ENCODE results near the gene RBM10.

Gene RBM10

DNA sequence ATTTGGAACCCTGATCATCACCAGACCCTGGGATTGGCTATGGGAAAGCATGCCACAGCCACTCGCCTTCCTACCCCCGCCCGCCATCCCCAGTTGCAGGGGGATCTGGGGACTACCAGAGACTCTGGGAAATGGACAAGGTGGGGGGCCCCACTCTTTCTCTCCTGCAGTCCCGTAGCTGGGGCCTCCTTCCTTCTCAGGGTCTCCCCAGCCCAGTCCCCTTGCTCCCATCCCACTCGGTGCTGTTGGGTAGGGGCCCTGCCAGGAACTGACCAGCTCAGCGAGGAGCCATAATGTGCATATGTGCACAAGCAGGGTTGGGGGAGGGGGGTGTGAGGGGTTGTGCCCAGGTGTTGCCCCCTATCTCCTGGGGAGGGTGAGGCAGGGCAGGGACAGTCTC, 84.4 kb downstream of the RBM10 start:
- Histone ChIP-seq H3K14ac (ENCODE audit: low read length) (no peak overlapping the region), H4K8ac (ENCODE audit: low read depth, low read length) (no peak overlapping the region), H3K27ac (replicated peaks; ENCODE audit: low read length) (no peak overlapping the region), H4K91ac (ENCODE audit: low read depth, low read length, poor library complexity) (no peak overlapping the region), H2BK5ac (ENCODE audit: low read length) (no peak overlapping the region), H3K4me2 (ENCODE audit: insufficient read depth, low read length, poor library complexity, severe bottlenecking) (no peak overlapping the region), H3K9me3 (replicated peaks in 1 of 2; ENCODE audit: control insufficient read depth in 2 of 2, insufficient read depth in 1 of 2, low read depth in 1 of 2, low read length in 2 of 2) (no peaks in the 10 kb centered on the region), H3K23ac (ENCODE audit: low read depth, low read length, poor library complexity) (no peak overlapping the region), H2AK5ac (ENCODE audit: low read depth, low read length) (no peak overlapping the region), H3K79me1 (ENCODE audit: low read depth, low read length) (no peaks in the 10 kb centered on the region), H3K27me3 (ENCODE audit: control insufficient read depth in 3 of 3, insufficient read depth in 3 of 3, low read depth in 1 of 3, low read length in 3 of 3) (peaks cover 0 to 8% (median 0%) of the 10 kb centered on the region in 3 experiments), H2BK12ac (ENCODE audit: low read length) (no peak overlapping the region), H3K9ac (ENCODE audit: low read depth, low read length, poor library complexity) (no peak overlapping the region), H3K4me3 (ENCODE audit: low read length in 2 of 2) (no peak overlapping the region), H2BK15ac (ENCODE audit: low read length) (no peak overlapping the region), H2AFZ (ENCODE audit: low read length) (no peak overlapping the region), H3K36me3 (replicated peaks in 1 of 2; ENCODE audit: control insufficient read depth in 2 of 2, insufficient read depth in 2 of 2, low read length in 2 of 2) (peaks cover 26 to 60% of the 10 kb centered on the region in 2 donors), H3K18ac (ENCODE audit: low read length) (no peak overlapping the region), H3K4me1 (ENCODE audit: control insufficient read depth in 2 of 2, insufficient read depth in 1 of 2, low read depth in 1 of 2, low read length in 2 of 2) (peaks cover 3 to 8% of the 10 kb centered on the region in 2 donors), H3K4ac (ENCODE audit: low read length) (no peak overlapping the region), H2BK120ac (ENCODE audit: low read depth, low read length) (no peak overlapping the region)
- no peak for DNase-seq (ENCODE audit: low spot score)
- WGBS, 2 donors (ENCODE audit: extremely low coverage in 2 of 2, insufficient read length in 2 of 2, insufficient replicate concordance in 1 of 2): no CpG with 5 or more reads among the region's 6 CpGs

- no peak overlapping the region for H4K8ac ChIP-seq (ENCODE audit: low read depth, low read length)
- no peak overlapping the region for H3K18ac ChIP-seq (ENCODE audit: low read length)
- no peak overlapping the region for H3K4ac ChIP-seq (ENCODE audit: low read length)
- H3K4me2 ChIP-seq (ENCODE audit: insufficient read depth, low read length, poor library complexity, severe bottlenecking): no peak overlapping the region
- H2BK15ac ChIP-seq (ENCODE audit: low read length): no peak overlapping the region
- H3K9ac ChIP-seq (ENCODE audit: low read depth, low read length, poor library complexity): no peak overlapping the region
- peaks cover 20 to 56% of the 10 kb centered on the region in 2 donors for H3K36me3 ChIP-seq (replicated peaks in 1 of 2; ENCODE audit: control insufficient read depth in 2 of 2, insufficient read depth in 2 of 2, low read length in 2 of 2)
- no peak overlapping the region for H2AK5ac ChIP-seq (ENCODE audit: low read depth, low read length)
- H2BK5ac ChIP-seq (ENCODE audit: low read length): no peak overlapping the region
- H3K27me3 ChIP-seq (ENCODE audit: control insufficient read depth in 3 of 3, insufficient read depth in 3 of 3, low read depth in 1 of 3, low read length in 3 of 3): peaks cover 0 to 7% (median 0%) of the 10 kb centered on the region in 3 experiments
- DNase-seq (ENCODE audit: low spot score): no peak
- H3K27ac ChIP-seq (replicated peaks; ENCODE audit: low read length): no peak overlapping the region
- H3K23ac ChIP-seq (ENCODE audit: low read depth, low read length, poor library complexity): no peak overlapping the region
- no peak overlapping the region for H2BK12ac ChIP-seq (ENCODE audit: low read length)
- H2BK120ac ChIP-seq (ENCODE audit: low read depth, low read length): no peak overlapping the region
- no peaks in the 10 kb centered on the region for H3K79me1 ChIP-seq (ENCODE audit: low read depth, low read length)
- no peaks in the 10 kb centered on the region for H3K9me3 ChIP-seq (replicated peaks in 1 of 2; ENCODE audit: control insufficient read depth in 2 of 2, insufficient read depth in 1 of 2, low read depth in 1 of 2, low read length in 2 of 2)
- peaks cover 3 to 9% of the 10 kb centered on the region in 2 donors for H3K4me1 ChIP-seq (ENCODE audit: control insufficient read depth in 2 of 2, insufficient read depth in 1 of 2, low read depth in 1 of 2, low read length in 2 of 2)
- no peak overlapping the region for H3K14ac ChIP-seq (ENCODE audit: low read length)
- H3K4me3 ChIP-seq (ENCODE audit: low read length in 2 of 2): no peak overlapping the region
- H4K91ac ChIP-seq (ENCODE audit: low read depth, low read length, poor library complexity): no peak overlapping the region
- no CpG with 5 or more reads among the region's 5 CpGs for WGBS, 2 donors (ENCODE audit: extremely low coverage in 2 of 2, insufficient read length in 2 of 2, insufficient replicate concordance in 1 of 2)
- H2AFZ ChIP-seq (ENCODE audit: low read length): no peak overlapping the region
These were observed 85.3 kb downstream of the RBM10 start for GRCh38 chrX:47230136-47230868.

GRCh38 chrX:47231167-47231566, 86.1 kb downstream of the RBM10 start:
- Histone ChIP-seq H2BK15ac (ENCODE audit: low read length) (no peak overlapping the region), H2AK5ac (ENCODE audit: low read depth, low read length) (no peak overlapping the region), H3K14ac (ENCODE audit: low read length) (no peak overlapping the region), H2BK120ac (ENCODE audit: low read depth, low read length) (no peak overlapping the region), H3K9me3 (replicated peaks in 1 of 2; ENCODE audit: control insufficient read depth in 2 of 2, insufficient read depth in 1 of 2, low read depth in 1 of 2, low read length in 2 of 2) (no peaks in the 10 kb centered on the region), H2AFZ (ENCODE audit: low read length) (no peak overlapping the region), H3K27ac (replicated peaks; ENCODE audit: low read length) (no peak overlapping the region), H3K4me2 (ENCODE audit: insufficient read depth, low read length, poor library complexity, severe bottlenecking) (no peak overlapping the region), H4K91ac (ENCODE audit: low read depth, low read length, poor library complexity) (no peak overlapping the region), H3K79me1 (ENCODE audit: low read depth, low read length) (no peaks in the 10 kb centered on the region), H3K18ac (ENCODE audit: low read length) (no peak overlapping the region), H2BK12ac (ENCODE audit: low read length) (no peak overlapping the region), H3K23ac (ENCODE audit: low read depth, low read length, poor library complexity) (no peak overlapping the region), H2BK5ac (ENCODE audit: low read length) (no peak overlapping the region), H3K4me1 (ENCODE audit: control insufficient read depth in 2 of 2, insufficient read depth in 1 of 2, low read depth in 1 of 2, low read length in 2 of 2) (peaks cover 3 to 15% of the 10 kb centered on the region in 2 donors), H3K36me3 (replicated peaks in 1 of 2; ENCODE audit: control insufficient read depth in 2 of 2, insufficient read depth in 2 of 2, low read length in 2 of 2) (peaks cover 12 to 52% of the 10 kb centered on the region in 2 donors), H3K4me3 (ENCODE audit: low read length in 2 of 2) (no peak overlapping the region), H3K4ac (ENCODE audit: low read length) (no peak overlapping the region), H3K27me3 (ENCODE audit: control insufficient read depth in 3 of 3, insufficient read depth in 3 of 3, low read depth in 1 of 3, low read length in 3 of 3) (peaks cover 0 to 2% (median 0%) of the 10 kb centered on the region in 3 experiments), H4K8ac (ENCODE audit: low read depth, low read length) (no peak overlapping the region), H3K9ac (ENCODE audit: low read depth, low read length, poor library complexity) (no peak overlapping the region)
- WGBS, 2 donors (ENCODE audit: extremely low coverage in 2 of 2, insufficient read length in 2 of 2, insufficient replicate concordance in 1 of 2): no CpG with 5 or more reads among the region's 2 CpGs
- no peak for DNase-seq (ENCODE audit: low spot score)

DNA sequence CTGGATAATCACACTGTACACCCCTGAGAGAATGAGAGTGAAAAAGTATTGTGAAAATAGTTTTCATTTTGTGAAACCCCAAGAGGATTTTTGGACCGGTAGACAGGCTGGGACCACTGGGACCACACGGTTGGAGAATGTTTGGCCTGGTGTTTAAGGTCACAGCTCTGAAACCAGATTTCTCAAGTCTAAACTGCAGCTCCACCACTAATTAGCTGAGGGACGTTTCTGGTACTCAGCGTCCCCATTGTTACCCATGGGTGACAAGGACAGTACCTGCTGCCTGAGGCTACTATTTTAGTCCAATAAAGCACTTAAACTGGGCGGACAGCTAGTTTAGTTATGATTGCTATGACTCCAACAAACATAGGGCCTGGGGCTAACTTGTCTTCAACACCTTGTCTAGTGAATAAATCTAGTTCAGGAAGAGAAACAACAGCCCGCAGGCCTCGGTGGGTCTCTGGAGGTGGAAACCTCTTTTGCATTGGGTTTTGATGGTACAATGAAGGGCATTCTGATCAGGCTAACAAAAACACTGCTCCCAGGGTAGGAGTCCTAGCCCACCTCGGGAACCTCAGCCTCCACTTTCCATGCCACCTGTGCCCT, 87.3 kb downstream of the RBM10 start:
- H3K27ac ChIP-seq (replicated peaks; ENCODE audit: low read length): peak overlapping the region; percentile 97
- WGBS, 2 donors (ENCODE audit: extremely low coverage in 2 of 2, insufficient read length in 2 of 2, insufficient replicate concordance in 1 of 2): no CpG with 5 or more reads among the region's 8 CpGs
- peak overlapping the region; percentile 87 for H3K18ac ChIP-seq (ENCODE audit: low read length)
- H3K27me3 ChIP-seq (ENCODE audit: control insufficient read depth in 3 of 3, insufficient read depth in 3 of 3, low read depth in 1 of 3, low read length in 3 of 3): peaks cover 0 to 2% (median 0%) of the 10 kb centered on the region in 3 experiments
- no peak overlapping the region for H3K14ac ChIP-seq (ENCODE audit: low read length)
- H2BK15ac ChIP-seq (ENCODE audit: low read length): no peak overlapping the region
- H2BK5ac ChIP-seq (ENCODE audit: low read length): no peak overlapping the region
- H2AK5ac ChIP-seq (ENCODE audit: low read depth, low read length): no peak overlapping the region
- H3K23ac ChIP-seq (ENCODE audit: low read depth, low read length, poor library complexity): no peak overlapping the region
- H3K4me2 ChIP-seq (ENCODE audit: insufficient read depth, low read length, poor library complexity, severe bottlenecking): peak overlapping the region; percentile 47
- no peaks in the 10 kb centered on the region for H3K9me3 ChIP-seq (replicated peaks in 1 of 2; ENCODE audit: control insufficient read depth in 2 of 2, insufficient read depth in 1 of 2, low read depth in 1 of 2, low read length in 2 of 2)
- no peak overlapping the region for H4K91ac ChIP-seq (ENCODE audit: low read depth, low read length, poor library complexity)
- no peak overlapping the region for H2BK120ac ChIP-seq (ENCODE audit: low read depth, low read length)
- H3K4me1 ChIP-seq (ENCODE audit: control insufficient read depth in 2 of 2, insufficient read depth in 1 of 2, low read depth in 1 of 2, low read length in 2 of 2): peaks cover 3 to 15% of the 10 kb centered on the region in 2 donors
- H3K4ac ChIP-seq (ENCODE audit: low read length): no peak overlapping the region
- H4K8ac ChIP-seq (ENCODE audit: low read depth, low read length): peak overlapping the region; percentile 3
- H3K4me3 ChIP-seq (ENCODE audit: low read length in 2 of 2): peak overlapping the region; percentile 91 to 96
- H2AFZ ChIP-seq (ENCODE audit: low read length): peak overlapping the region; percentile 85
- H3K79me1 ChIP-seq (ENCODE audit: low read depth, low read length): no peaks in the 10 kb centered on the region
- no peak overlapping the region for H2BK12ac ChIP-seq (ENCODE audit: low read length)
- H3K36me3 ChIP-seq (replicated peaks in 1 of 2; ENCODE audit: control insufficient read depth in 2 of 2, insufficient read depth in 2 of 2, low read length in 2 of 2): peaks cover 5 to 41% of the 10 kb centered on the region in 2 donors
- no peak for DNase-seq (ENCODE audit: low spot score)
- H3K9ac ChIP-seq (ENCODE audit: low read depth, low read length, poor library complexity): no peak overlapping the region

Measured in neuronal stem cell (in vitro differentiated cells).